Erythroblast (primary cell): ENCODE results near the gene DNASE1L3.

Experiments
- GATA1 ChIP-seq: IDR thresholded peaks from 2 replicates; pipeline ENCODE4 v1.6.1; 2011; ENCODE audit warnings: low read depth, mild to moderate bottlenecking, control low read depth, low read length, moderate library complexity
- POLR2A ChIP-seq: IDR thresholded peaks from 2 replicates; pipeline ENCODE4 v1.6.1; 2011; ENCODE audit warnings: mild to moderate bottlenecking, low read length

DNA sequence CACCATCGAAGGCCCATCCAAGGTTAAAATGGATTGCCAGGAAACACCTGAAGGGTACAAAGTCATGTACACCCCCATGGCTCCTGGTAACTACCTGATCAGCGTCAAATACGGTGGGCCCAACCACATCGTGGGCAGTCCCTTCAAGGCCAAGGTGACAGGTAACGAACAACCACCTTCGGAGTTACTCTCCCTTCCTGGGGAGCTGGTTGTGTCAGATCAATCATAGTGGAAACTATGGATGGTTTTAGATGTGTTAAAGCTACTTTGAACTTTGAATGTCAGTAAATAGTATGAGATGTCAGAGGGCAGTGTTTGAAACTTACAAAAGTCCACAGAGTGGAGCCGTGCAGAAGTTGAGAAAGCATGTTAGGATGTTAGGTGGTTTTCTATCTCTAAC lies 42.3 kb downstream of the DNASE1L3 start:
- TF ChIP-seq POLR2A = no peak
- no peak for TF ChIP-seq GATA1
